H9 (cell line): Measurements from ENCODE around the gene DCLK2. TPM values are rescaled to one million over a fixed set of nuclear protein-coding genes. Genes with fewer than 3 reads are reported as not detected.

Source experiments
- DNase-seq: peaks from one replicate; pipeline ENCODE4 v3.0.0-alpha.2; 2017
- H2AFZ ChIP-seq: one replicate; pipeline ENCODE4 v1.6.1; 2013; ENCODE audit warnings: mild to moderate bottlenecking, low read length, control low read depth, moderate library complexity
- H2AK5ac ChIP-seq: 2 replicates; pipeline ENCODE4 v1.6.1; 2013; ENCODE audit warnings: low read length, control low read depth, mixed read lengths; ENCODE audit not compliant: insufficient read length
- H2BK120ac ChIP-seq: one replicate; pipeline ENCODE4 v1.6.1; 2013; ENCODE audit warnings: low read depth, mild to moderate bottlenecking, low read length, control low read depth, inconsistent platforms; ENCODE audit not compliant: poor library complexity, severe bottlenecking
- H2BK12ac ChIP-seq: 2 replicates; pipeline ENCODE4 v1.6.1; 2013; ENCODE audit warnings: low read length, control low read depth, mixed read lengths, low read depth; ENCODE audit not compliant: insufficient read length
- H2BK15ac ChIP-seq: 2 replicates; pipeline ENCODE4 v1.6.1; 2013; ENCODE audit warnings: low read depth, low read length, control low read depth
- H2BK20ac ChIP-seq: one replicate; pipeline ENCODE4 v1.6.1; 2013; ENCODE audit warnings: low read depth, mild to moderate bottlenecking, low read length, control low read depth, inconsistent platforms; ENCODE audit not compliant: poor library complexity, severe bottlenecking
- H2BK5ac ChIP-seq: 2 replicates; pipeline ENCODE4 v1.6.1; 2013; ENCODE audit warnings: low read length, control low read depth, mixed read lengths; ENCODE audit not compliant: insufficient read length
- H3K14ac ChIP-seq: 2 replicates; pipeline ENCODE4 v1.6.1; 2013; ENCODE audit warnings: low read length, control low read depth; ENCODE audit not compliant: insufficient read depth
- H3K18ac ChIP-seq: 2 replicates; pipeline ENCODE4 v1.6.1; 2013; ENCODE audit warnings: low read depth, mild to moderate bottlenecking, mixed read lengths, low read length, control low read depth; ENCODE audit not compliant: insufficient read length
- H3K23ac ChIP-seq: 2 replicates; pipeline ENCODE4 v1.6.1; 2013; ENCODE audit warnings: low read length, control low read depth, mixed read lengths, low read depth; ENCODE audit not compliant: insufficient read length
- H3K23me2 ChIP-seq: 2 replicates; pipeline ENCODE4 v1.6.1; 2013; ENCODE audit warnings: low read depth, mild to moderate bottlenecking, mixed read lengths, low read length, control low read depth; ENCODE audit not compliant: insufficient read length, poor library complexity, severe bottlenecking
- H3K27ac ChIP-seq: 2 replicates; pipeline ENCODE4 v1.5.1; 2013; ENCODE audit warnings: low read length, control low read depth, mixed read lengths, low read depth; ENCODE audit not compliant: insufficient read length
- H3K27me3 ChIP-seq: 2 replicates; pipeline ENCODE4 v1.6.1; 2013; ENCODE audit warnings: low read length, control low read depth, inconsistent platforms; ENCODE audit not compliant: insufficient read depth
- H3K4ac ChIP-seq: 2 replicates; pipeline ENCODE4 v1.6.1; 2013; ENCODE audit warnings: low read depth, mild to moderate bottlenecking, control low read depth, inconsistent platforms, low read length, moderate library complexity
- H3K4me1 ChIP-seq: 2 replicates; pipeline ENCODE4 v1.6.1; 2013; ENCODE audit warnings: low read length, control low read depth, inconsistent platforms; ENCODE audit not compliant: insufficient read depth
- H3K4me2 ChIP-seq: 2 replicates; pipeline ENCODE4 v1.6.1; 2013; ENCODE audit warnings: low read length, control low read depth, mixed read lengths; ENCODE audit not compliant: insufficient read length, insufficient read depth
- H3K56ac ChIP-seq: 2 replicates; pipeline ENCODE4 v1.6.1; 2013; ENCODE audit warnings: low read depth, mild to moderate bottlenecking, mixed read lengths, low read length, control low read depth; ENCODE audit not compliant: insufficient read length
- H3K79me1 ChIP-seq: 2 replicates; pipeline ENCODE4 v1.6.1; 2013; ENCODE audit warnings: low read depth, mild to moderate bottlenecking, moderate library complexity, low read length, control low read depth, inconsistent platforms; ENCODE audit not compliant: insufficient read depth, poor library complexity, severe bottlenecking
- H3K79me2 ChIP-seq: 2 replicates; pipeline ENCODE4 v1.6.1; 2013; ENCODE audit warnings: low read length, control low read depth, inconsistent platforms; ENCODE audit not compliant: insufficient read depth
- H3K9ac ChIP-seq: 2 replicates; pipeline ENCODE4 v1.6.1; 2013; ENCODE audit warnings: low read length, control low read depth, mixed read lengths; ENCODE audit not compliant: insufficient read length; ENCODE audit errors: extremely low read depth
- H3K9me3 ChIP-seq: one replicate; pipeline ENCODE4 v1.6.1; 2013; ENCODE audit warnings: low read depth, low read length, inconsistent platforms; ENCODE audit not compliant: control insufficient read depth
- H3T11ph ChIP-seq: one replicate; pipeline ENCODE4 v1.6.1; 2013; ENCODE audit warnings: mild to moderate bottlenecking, low read length, control low read depth, inconsistent platforms
- H4K20me1 ChIP-seq: one replicate; pipeline ENCODE4 v1.6.1; 2013; ENCODE audit not compliant: control insufficient read depth, insufficient read length, insufficient read depth
- H4K5ac ChIP-seq: 2 replicates; pipeline ENCODE4 v1.6.1; 2013; ENCODE audit warnings: low read depth, mild to moderate bottlenecking, mixed read lengths, low read length, control low read depth; ENCODE audit not compliant: insufficient read length
- H4K8ac ChIP-seq: replicated peaks from 2 replicates; pipeline ENCODE4 v1.6.1; 2013; ENCODE audit warnings: low read length, control low read depth, mixed read lengths, low read depth; ENCODE audit not compliant: insufficient read length
- H4K91ac ChIP-seq: 2 replicates; pipeline ENCODE4 v1.6.1; 2013; ENCODE audit warnings: low read depth, mild to moderate bottlenecking, moderate library complexity, mixed read lengths, low read length, control low read depth; ENCODE audit not compliant: insufficient read length
- H3K27ac Mint-ChIP-seq, 3 experiments: 2 replicates in 2 of 3; 3 replicates in 1 of 3; pipeline ENCODE4 v1.8.0; 2020 to 2021; ENCODE audit warnings: mixed read lengths in 3 of 3, mild to moderate bottlenecking in 1 of 3, moderate library complexity in 1 of 3
- H3K27me3 Mint-ChIP-seq: 2 replicates; pipeline ENCODE4 v1.8.0; 2021; ENCODE audit warnings: low read depth, mild to moderate bottlenecking, moderate library complexity, mixed read lengths
- H3K36me3 Mint-ChIP-seq, 3 experiments: 2 replicates in 2 of 3; 3 replicates in 1 of 3; pipeline ENCODE4 v1.8.0; 2020 to 2021; ENCODE audit warnings: low read depth in 3 of 3, mixed read lengths in 3 of 3; ENCODE audit not compliant: insufficient read depth in 1 of 3
- H3K4me1 Mint-ChIP-seq, 2 experiments: 2 replicates each; pipeline ENCODE4 v1.8.0; 2020; ENCODE audit warnings: mixed read lengths in 2 of 2
- H3K4me3 Mint-ChIP-seq, 2 experiments: 2 replicates in 1 of 2; 3 replicates in 1 of 2; pipeline ENCODE4 v1.8.0; 2020 to 2021; ENCODE audit warnings: mild to moderate bottlenecking in 2 of 2, mixed read lengths in 2 of 2, moderate library complexity in 1 of 2
- H3K9me3 Mint-ChIP-seq, 2 experiments: 2 replicates in 1 of 2; 3 replicates in 1 of 2; pipeline ENCODE4 v1.8.0; 2020; ENCODE audit warnings: mild to moderate bottlenecking in 2 of 2, mixed read lengths in 2 of 2, moderate library complexity in 1 of 2
- WGBS: extraction: QIAGEN DNeasy Blood & Tissue Kit; methylation state at CpG from one replicate; pipeline ENCODE4 v1.1.7; 2013; ENCODE audit warnings: missing lambda C conversion rate, low lambda C conversion rate, mixed read lengths; ENCODE audit not compliant: insufficient read length; ENCODE audit errors: extremely low coverage; 5-methylcytosine and 5-hydroxymethylcytosine counted together
- total RNA-seq: library from RNA; stranded (reverse); gene quantifications from 2 replicates; pipeline ENCODE4 v1.2.1, GENCODE V29; 2021
- TF ChIP-seq, protein P1 (sequence below): fragments of 200-600 bp; sonication (generic); conservative IDR thresholded peaks from 3 replicates; pipeline ENCODE4 v1.8.0; 2021; ENCODE audit warnings: antibody characterized with exemption, mild to moderate bottlenecking

Gene DCLK2
- total RNA-seq, 1 experiment from 2014 or later = 0.33 TPM

DNA sequence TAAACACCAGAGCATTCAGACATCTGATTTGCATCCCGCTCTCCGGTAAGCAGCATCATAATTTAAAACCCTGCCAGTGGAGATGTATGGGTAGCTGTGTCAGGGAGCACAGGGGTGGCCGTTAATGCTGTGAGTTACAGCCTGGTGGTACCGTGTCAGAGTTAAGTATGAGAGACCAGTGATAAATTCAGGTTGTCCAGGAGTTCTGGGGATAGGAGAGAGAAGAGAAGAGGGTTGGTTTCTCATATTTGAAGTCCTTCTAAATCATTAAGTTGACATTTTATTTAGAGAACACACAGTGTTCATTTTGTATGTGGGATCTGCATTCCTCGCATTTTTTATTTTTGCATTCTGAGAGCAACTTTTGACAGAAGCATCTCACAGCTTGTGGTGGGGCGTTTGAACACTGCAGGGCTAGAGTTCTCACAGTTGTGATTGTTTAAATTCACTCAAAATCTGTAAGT lies 157.6 kb downstream of the DCLK2 start:
- H3K56ac ChIP-seq = no peak overlapping the region
- H4K20me1 ChIP-seq = no peaks in the 10 kb centered on the region
- H4K8ac ChIP-seq = no peak overlapping the region
- H2BK12ac ChIP-seq = no peak overlapping the region
- no peaks in the 10 kb centered on the region for H3K9me3 ChIP-seq
- no peaks in the 10 kb centered on the region for H3K23me2 ChIP-seq
- H3K4me1 ChIP-seq = no peaks in the 10 kb centered on the region
- no peak overlapping the region for H2AFZ ChIP-seq
- no peak overlapping the region for H3K14ac ChIP-seq
- TF ChIP-seq, protein P1, sequence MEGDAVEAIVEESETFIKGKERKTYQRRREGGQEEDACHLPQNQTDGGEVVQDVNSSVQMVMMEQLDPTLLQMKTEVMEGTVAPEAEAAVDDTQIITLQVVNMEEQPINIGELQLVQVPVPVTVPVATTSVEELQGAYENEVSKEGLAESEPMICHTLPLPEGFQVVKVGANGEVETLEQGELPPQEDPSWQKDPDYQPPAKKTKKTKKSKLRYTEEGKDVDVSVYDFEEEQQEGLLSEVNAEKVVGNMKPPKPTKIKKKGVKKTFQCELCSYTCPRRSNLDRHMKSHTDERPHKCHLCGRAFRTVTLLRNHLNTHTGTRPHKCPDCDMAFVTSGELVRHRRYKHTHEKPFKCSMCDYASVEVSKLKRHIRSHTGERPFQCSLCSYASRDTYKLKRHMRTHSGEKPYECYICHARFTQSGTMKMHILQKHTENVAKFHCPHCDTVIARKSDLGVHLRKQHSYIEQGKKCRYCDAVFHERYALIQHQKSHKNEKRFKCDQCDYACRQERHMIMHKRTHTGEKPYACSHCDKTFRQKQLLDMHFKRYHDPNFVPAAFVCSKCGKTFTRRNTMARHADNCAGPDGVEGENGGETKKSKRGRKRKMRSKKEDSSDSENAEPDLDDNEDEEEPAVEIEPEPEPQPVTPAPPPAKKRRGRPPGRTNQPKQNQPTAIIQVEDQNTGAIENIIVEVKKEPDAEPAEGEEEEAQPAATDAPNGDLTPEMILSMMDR = no peak
- H3T11ph ChIP-seq = no peak overlapping the region
- H3K18ac ChIP-seq = no peak overlapping the region
- Mint-ChIP-seq H3K36me3 (no peaks in the 10 kb centered on the region), H3K9me3 (no peaks in the 10 kb centered on the region), H3K4me1 (peaks cover 15 to 16% of the 10 kb centered on the region in 2 experiments), H3K27ac (no peak overlapping the region), H3K27me3 (no peaks in the 10 kb centered on the region), H3K4me3 (no peak overlapping the region)
- H3K79me2 ChIP-seq = no peaks in the 10 kb centered on the region
- H2AK5ac ChIP-seq = no peak overlapping the region
- no peak overlapping the region for H3K9ac ChIP-seq
- no peak overlapping the region for H2BK120ac ChIP-seq
- no peak overlapping the region for H3K27ac ChIP-seq
- no peak overlapping the region for H3K23ac ChIP-seq
- H3K4me2 ChIP-seq = no peak overlapping the region
- H4K91ac ChIP-seq = no peak overlapping the region
- no peak overlapping the region for H2BK5ac ChIP-seq
- no peak for DNase-seq
- H4K5ac ChIP-seq = no peak overlapping the region
- no peaks in the 10 kb centered on the region for H3K27me3 ChIP-seq
- H3K79me1 ChIP-seq = no peaks in the 10 kb centered on the region
- no peak overlapping the region for H3K4ac ChIP-seq
- WGBS = no CpG with 5 or more reads among the region's 6 CpGs
- no peak overlapping the region for H2BK15ac ChIP-seq
- no peak overlapping the region for H2BK20ac ChIP-seq
